Measurements from ENCODE around the gene ERN1.
"Not testable (repeated sequence)": the region's sequence is repeated elsewhere in the genome, so short reads cannot be mapped to it uniquely, and the experiment has no call there.

The ERN1 gene

DNA sequence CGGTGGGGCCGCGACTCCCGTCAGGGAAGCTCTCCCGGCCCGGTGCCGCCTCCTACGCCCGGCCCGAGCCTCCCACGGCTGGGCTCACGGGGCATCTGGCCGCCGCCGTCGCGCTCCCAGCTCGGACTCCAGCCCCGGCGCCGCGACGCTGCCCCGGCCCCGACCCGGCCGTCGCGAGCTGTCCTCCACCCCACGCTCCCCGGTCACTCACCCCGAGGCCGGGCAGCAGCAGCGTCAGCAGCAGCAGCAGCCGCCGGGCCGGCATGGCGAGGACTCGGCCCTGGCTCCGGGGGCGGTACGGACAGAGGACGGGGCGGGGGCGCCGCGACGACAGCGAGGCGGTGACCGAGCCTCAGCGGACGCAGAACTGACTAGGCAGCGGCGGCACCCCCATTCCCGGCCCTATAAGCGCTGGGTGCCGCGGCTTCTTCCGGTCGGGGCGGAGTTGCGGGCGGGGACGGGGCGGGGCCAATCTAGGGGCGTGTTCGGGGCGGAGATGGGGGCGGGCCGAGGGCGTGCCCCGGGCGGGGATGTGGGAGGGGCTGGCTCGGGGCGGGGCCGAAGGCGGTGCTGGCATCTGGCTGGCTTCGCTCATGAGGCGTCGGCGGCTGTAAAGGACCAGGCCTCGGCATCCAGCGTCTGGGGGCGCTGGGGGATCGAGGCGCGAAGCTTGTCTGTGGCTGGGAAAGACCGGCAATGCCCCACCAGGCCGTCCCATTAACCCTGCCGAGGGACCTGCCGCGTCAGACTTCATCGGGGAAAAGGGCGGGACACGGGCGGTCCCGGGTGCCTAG lies at the start of gene ERN1:
Gene ERN1 (minus strand): TSS at position 380 of the 794 bp plus-strand sequence. CDS start 115 bp downstream, at position 265.
- Histone ChIP-seq H3K4me3 (ENCODE audit: low read length in 2 of 2) (peak within 1 kb of the TSS; percentile 72 to 91), H3K36me3 (ENCODE audit: control insufficient read depth in 2 of 2, insufficient read depth in 2 of 2, low read length in 2 of 2) (no peaks in the 10 kb centered on the region), H3K4me1 (ENCODE audit: control insufficient read depth in 2 of 2, insufficient read depth in 2 of 2, low read length in 2 of 2) (peaks cover 19 to 21% of the 10 kb centered on the region in 2 donors), H3K27ac (ENCODE audit: low read depth in 2 of 2, low read length in 2 of 2) (peak within 1 kb of the TSS; percentile 97 to 98), H3K9ac (ENCODE audit: low read depth in 1 of 2, low read length in 2 of 2) (peak within 1 kb of the TSS; percentile 91 to 96), H3K27me3 (ENCODE audit: control insufficient read depth in 2 of 2, insufficient read depth in 2 of 2, low read length in 2 of 2) (no peaks in the 10 kb centered on the region), H3K9me3 (ENCODE audit: control insufficient read depth in 2 of 2, low read length in 2 of 2) (no peaks in the 10 kb centered on the region)

DNA sequence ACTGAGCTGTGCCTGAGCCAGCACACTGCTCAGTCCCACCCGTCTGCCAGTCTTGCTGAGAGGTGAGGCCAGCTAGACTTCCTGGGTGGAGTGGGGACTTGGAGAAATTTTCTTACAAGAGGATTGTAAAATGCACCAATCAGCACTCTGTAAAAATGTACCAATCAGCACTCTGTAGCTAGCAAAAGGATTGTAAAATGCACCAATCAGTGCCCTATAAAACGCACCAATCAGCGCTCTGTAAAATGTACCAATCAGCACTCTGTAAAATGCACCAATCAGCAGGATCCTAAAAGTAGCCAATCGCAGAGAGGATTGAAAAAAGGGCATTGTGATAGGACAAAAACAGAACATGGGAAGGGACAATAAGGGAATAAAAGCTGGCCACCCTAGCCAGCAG lies 49.1 kb upstream of the ERN1 start:
- H3K9me3 ChIP-seq (ENCODE audit: control insufficient read depth in 2 of 2, low read length in 2 of 2); H3K4me3 ChIP-seq (ENCODE audit: low read length in 2 of 2); H3K27me3 ChIP-seq (ENCODE audit: control insufficient read depth in 2 of 2, insufficient read depth in 2 of 2, low read length in 2 of 2); H3K4me1 ChIP-seq (ENCODE audit: control insufficient read depth in 2 of 2, insufficient read depth in 2 of 2, low read length in 2 of 2); H3K27ac ChIP-seq (ENCODE audit: low read depth in 2 of 2, low read length in 2 of 2); H3K9ac ChIP-seq (ENCODE audit: low read depth in 1 of 2, low read length in 2 of 2): not testable (repeated sequence)
- H3K36me3 ChIP-seq (ENCODE audit: control insufficient read depth in 2 of 2, insufficient read depth in 2 of 2, low read length in 2 of 2) = peaks cover 7 to 17% of the 10 kb centered on the region in 2 donors

DNA sequence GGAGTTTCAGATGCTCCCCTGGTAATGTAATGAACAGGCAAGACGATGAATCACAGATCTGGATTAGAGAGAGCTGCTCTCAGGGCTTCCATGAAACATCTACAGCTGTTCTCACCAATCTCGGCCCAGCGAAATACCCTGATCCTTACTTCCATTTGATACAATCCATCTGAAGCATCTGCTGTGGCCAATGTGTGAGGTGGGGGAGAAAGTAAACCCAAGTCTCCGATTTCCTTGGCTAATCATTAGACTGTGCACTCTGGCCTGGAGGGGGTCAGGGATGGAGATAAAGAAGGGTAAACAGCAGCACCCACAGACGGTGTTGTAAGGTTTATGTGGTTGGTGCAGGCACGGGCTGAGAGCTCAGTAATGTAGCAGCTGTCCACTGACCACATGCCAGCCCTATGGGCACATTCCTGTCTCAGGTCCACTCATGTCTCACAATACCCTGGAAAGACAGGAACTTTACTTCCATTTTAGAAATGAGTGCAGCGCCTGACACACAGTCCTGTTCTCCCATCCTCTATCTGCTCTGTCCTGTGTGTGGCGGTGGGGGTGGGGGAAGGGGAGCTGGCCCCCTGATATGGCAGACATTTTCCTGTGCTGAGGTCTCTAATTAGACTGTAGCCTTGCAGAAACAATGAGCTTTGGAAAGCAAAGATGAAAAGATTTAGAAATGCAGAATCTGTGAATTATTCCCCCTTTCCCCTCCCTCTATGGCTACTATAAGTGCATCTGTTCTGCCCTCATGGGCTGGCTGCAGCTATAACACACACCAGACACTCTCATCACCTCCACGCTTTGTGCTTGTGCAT lies 48.3 kb upstream of the ERN1 start:
- H3K9ac ChIP-seq (ENCODE audit: low read depth in 1 of 2, low read length in 2 of 2) = no peak overlapping the region
- H3K27ac ChIP-seq (ENCODE audit: low read depth in 2 of 2, low read length in 2 of 2) = no peak overlapping the region
- no peaks in the 10 kb centered on the region for H3K4me1 ChIP-seq (ENCODE audit: control insufficient read depth in 2 of 2, insufficient read depth in 2 of 2, low read length in 2 of 2)
- H3K4me3 ChIP-seq (ENCODE audit: low read length in 2 of 2) = no peak overlapping the region
- H3K36me3 ChIP-seq (ENCODE audit: control insufficient read depth in 2 of 2, insufficient read depth in 2 of 2, low read length in 2 of 2) = peaks cover 7 to 19% of the 10 kb centered on the region in 2 donors
- H3K9me3 ChIP-seq (ENCODE audit: control insufficient read depth in 2 of 2, low read length in 2 of 2) = no peaks in the 10 kb centered on the region
- no peaks in the 10 kb centered on the region for H3K27me3 ChIP-seq (ENCODE audit: control insufficient read depth in 2 of 2, insufficient read depth in 2 of 2, low read length in 2 of 2)

DNA sequence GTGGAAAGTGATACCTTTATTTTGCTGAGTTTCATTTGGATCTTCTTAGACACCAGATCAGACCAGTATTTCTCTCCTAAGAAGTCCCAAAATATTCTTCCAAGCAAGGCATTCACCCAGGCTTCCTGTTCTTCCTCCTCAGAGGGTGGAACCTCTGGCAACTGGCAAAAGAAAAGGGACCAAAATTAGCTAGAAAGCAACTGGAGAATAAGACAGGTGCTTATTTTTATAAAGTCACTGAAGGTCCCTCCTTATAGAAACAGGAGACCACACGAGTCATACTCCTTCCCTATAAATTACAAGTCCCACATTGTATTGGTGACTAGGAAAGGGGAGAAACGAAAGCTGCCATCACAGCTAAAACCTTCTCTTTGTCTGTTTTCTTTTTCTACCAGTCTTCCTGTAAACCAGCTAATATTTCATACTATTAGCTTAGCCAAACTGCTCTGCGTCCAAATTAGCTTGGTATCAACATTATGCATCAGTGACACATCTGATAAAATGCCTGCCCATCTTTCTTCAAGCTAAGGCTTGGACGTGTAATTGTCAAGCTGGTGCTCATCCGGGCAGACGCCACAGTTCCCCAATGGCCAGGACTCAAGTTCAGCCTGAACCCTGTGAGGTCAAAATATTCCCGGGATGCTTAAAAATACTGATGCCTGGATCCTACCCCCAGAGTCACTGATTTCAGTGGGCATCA lies 47.5 kb upstream of the ERN1 start:
- no peak overlapping the region for H3K27ac ChIP-seq (ENCODE audit: low read depth in 2 of 2, low read length in 2 of 2)
- no peak overlapping the region for H3K9ac ChIP-seq (ENCODE audit: low read depth in 1 of 2, low read length in 2 of 2)
- H3K27me3 ChIP-seq (ENCODE audit: control insufficient read depth in 2 of 2, insufficient read depth in 2 of 2, low read length in 2 of 2) = no peaks in the 10 kb centered on the region
- H3K9me3 ChIP-seq (ENCODE audit: control insufficient read depth in 2 of 2, low read length in 2 of 2) = no peaks in the 10 kb centered on the region
- H3K4me1 ChIP-seq (ENCODE audit: control insufficient read depth in 2 of 2, insufficient read depth in 2 of 2, low read length in 2 of 2) = no peaks in the 10 kb centered on the region
- H3K4me3 ChIP-seq (ENCODE audit: low read length in 2 of 2) = no peak overlapping the region
- H3K36me3 ChIP-seq (ENCODE audit: control insufficient read depth in 2 of 2, insufficient read depth in 2 of 2, low read length in 2 of 2) = peaks cover 7 to 20% of the 10 kb centered on the region in 2 donors

DNA sequence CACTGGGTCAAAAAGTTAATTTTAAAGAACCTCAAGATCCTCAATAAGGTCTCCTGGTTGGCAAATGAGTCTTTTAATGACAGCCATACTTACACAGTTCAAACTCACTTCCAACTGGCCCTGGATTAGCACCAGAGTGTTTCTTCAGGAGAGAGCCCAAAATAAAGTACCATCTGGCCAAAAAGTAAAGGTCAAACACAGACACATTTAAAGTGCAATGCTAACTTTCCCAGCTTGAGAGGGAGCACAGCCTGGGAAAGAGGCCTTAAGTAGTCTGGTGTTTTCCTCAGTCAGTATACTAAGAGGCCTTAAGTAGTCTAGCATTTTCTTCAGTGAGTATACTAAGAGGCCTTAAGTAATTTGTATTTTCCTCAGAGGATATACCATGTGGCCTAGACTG lies 46.6 kb upstream of the ERN1 start:
- Histone ChIP-seq H3K36me3 (ENCODE audit: control insufficient read depth in 2 of 2, insufficient read depth in 2 of 2, low read length in 2 of 2) (peaks cover 7 to 23% of the 10 kb centered on the region in 2 donors), H3K4me1 (ENCODE audit: control insufficient read depth in 2 of 2, insufficient read depth in 2 of 2, low read length in 2 of 2) (no peaks in the 10 kb centered on the region)

DNA sequence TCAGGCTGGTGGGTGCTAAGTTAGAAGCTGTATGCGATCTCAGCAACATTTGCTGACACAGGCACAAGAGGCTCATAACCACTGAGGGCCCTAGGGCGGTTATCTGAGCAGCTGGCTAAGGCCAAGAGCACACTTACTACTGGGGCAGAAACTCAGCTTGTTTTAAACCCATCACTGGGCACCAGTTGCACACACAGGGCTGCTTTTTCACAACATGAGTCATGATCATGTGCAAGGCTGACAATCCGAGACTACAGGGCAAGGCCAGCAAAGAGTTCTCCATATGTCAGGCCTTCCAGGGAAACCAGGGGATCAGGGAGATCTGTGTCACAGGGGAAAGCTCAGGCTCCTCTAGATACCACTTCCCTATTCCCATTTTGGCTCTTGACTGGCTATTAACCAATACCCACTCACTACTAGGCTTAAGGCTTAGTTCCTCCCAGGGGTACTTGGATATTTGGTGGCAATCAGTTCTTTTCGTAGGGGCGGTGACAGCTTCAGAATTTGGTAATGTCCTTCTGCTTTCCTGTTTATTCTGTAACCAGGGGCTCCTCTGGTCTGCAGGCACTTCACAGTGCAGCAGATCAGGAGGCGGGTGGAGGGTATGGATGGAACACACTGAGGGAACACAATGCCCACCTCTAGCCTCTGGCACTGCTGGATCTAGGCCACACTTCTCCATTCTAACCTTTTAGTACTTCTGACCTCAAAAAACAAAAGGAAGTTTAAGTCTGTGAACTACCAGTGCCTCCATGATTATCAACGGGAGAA lies 44.9 kb upstream of the ERN1 start:
- Histone ChIP-seq H3K4me1 (ENCODE audit: control insufficient read depth in 2 of 2, insufficient read depth in 2 of 2, low read length in 2 of 2) (no peaks in the 10 kb centered on the region), H3K27ac (ENCODE audit: low read depth in 2 of 2, low read length in 2 of 2) (peak overlapping the region in 1 of 2 donors; percentile 24), H3K9ac (ENCODE audit: low read depth in 1 of 2, low read length in 2 of 2) (no peak overlapping the region), H3K9me3 (ENCODE audit: control insufficient read depth in 2 of 2, low read length in 2 of 2) (no peaks in the 10 kb centered on the region), H3K36me3 (ENCODE audit: control insufficient read depth in 2 of 2, insufficient read depth in 2 of 2, low read length in 2 of 2) (peaks cover 11 to 37% of the 10 kb centered on the region in 2 donors), H3K4me3 (ENCODE audit: low read length in 2 of 2) (no peak overlapping the region), H3K27me3 (ENCODE audit: control insufficient read depth in 2 of 2, insufficient read depth in 2 of 2, low read length in 2 of 2) (no peaks in the 10 kb centered on the region)

More for the DNA sequence above, 46.6 kb upstream of the ERN1 start:
- Histone ChIP-seq H3K9me3 (ENCODE audit: control insufficient read depth in 2 of 2, low read length in 2 of 2) (no peaks in the 10 kb centered on the region), H3K27ac (ENCODE audit: low read depth in 2 of 2, low read length in 2 of 2) (no peak overlapping the region), H3K4me3 (ENCODE audit: low read length in 2 of 2) (no peak overlapping the region), H3K9ac (ENCODE audit: low read depth in 1 of 2, low read length in 2 of 2) (no peak overlapping the region), H3K27me3 (ENCODE audit: control insufficient read depth in 2 of 2, insufficient read depth in 2 of 2, low read length in 2 of 2) (no peaks in the 10 kb centered on the region)

DNA sequence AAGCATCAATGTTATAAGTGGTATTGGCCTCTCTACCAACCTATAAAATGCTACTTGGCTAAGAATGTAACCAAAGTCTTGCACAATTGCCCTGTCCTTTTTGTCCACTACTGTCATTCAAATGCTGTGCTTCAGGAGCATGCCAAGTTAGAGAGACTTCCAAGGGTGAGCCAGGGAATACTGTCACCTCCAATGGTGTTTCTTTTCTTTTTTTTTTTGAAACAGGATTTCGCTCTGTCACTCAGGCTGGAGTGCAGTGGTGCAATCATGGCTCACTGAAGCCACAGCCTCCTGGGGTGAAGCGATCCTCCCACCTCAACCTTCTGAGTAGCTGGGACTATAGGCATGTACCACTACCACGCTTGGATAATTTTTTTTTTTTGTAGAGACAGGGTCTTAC lies 43.7 kb upstream of the ERN1 start:
- Histone ChIP-seq H3K9ac (ENCODE audit: low read depth in 1 of 2, low read length in 2 of 2) (no peak overlapping the region), H3K36me3 (ENCODE audit: control insufficient read depth in 2 of 2, insufficient read depth in 2 of 2, low read length in 2 of 2) (peaks cover 13 to 37% of the 10 kb centered on the region in 2 donors), H3K4me1 (ENCODE audit: control insufficient read depth in 2 of 2, insufficient read depth in 2 of 2, low read length in 2 of 2) (no peaks in the 10 kb centered on the region), H3K4me3 (ENCODE audit: low read length in 2 of 2) (no peak overlapping the region), H3K27me3 (ENCODE audit: control insufficient read depth in 2 of 2, insufficient read depth in 2 of 2, low read length in 2 of 2) (no peaks in the 10 kb centered on the region), H3K9me3 (ENCODE audit: control insufficient read depth in 2 of 2, low read length in 2 of 2) (no peaks in the 10 kb centered on the region), H3K27ac (ENCODE audit: low read depth in 2 of 2, low read length in 2 of 2) (no peak overlapping the region)

DNA sequence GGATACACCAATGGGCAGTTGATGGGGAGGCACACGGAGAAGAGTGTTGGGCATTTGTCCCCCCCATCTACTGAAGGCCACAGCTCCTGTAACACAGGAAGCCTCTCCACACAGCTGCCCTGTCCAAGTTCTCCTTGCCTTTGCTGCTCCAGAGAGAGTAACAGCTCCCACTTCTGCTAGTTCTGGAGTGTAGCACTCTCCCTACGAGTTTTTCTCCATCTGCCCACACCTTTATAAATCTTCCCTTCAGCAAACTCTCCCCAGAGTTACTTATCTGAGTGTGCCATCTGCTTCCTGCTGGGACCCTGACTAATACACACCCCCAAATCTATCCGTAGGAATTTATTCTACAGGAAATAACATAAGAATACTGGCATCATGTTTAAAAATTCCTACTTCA lies 42.6 kb upstream of the ERN1 start:
- Histone ChIP-seq H3K4me3 (ENCODE audit: low read length in 2 of 2) (no peak overlapping the region), H3K9ac (ENCODE audit: low read depth in 1 of 2, low read length in 2 of 2) (no peak overlapping the region), H3K4me1 (ENCODE audit: control insufficient read depth in 2 of 2, insufficient read depth in 2 of 2, low read length in 2 of 2) (no peaks in the 10 kb centered on the region), H3K27me3 (ENCODE audit: control insufficient read depth in 2 of 2, insufficient read depth in 2 of 2, low read length in 2 of 2) (no peaks in the 10 kb centered on the region), H3K27ac (ENCODE audit: low read depth in 2 of 2, low read length in 2 of 2) (no peak overlapping the region), H3K9me3 (ENCODE audit: control insufficient read depth in 2 of 2, low read length in 2 of 2) (no peaks in the 10 kb centered on the region), H3K36me3 (ENCODE audit: control insufficient read depth in 2 of 2, insufficient read depth in 2 of 2, low read length in 2 of 2) (peaks cover 12 to 37% of the 10 kb centered on the region in 2 donors)

DNA sequence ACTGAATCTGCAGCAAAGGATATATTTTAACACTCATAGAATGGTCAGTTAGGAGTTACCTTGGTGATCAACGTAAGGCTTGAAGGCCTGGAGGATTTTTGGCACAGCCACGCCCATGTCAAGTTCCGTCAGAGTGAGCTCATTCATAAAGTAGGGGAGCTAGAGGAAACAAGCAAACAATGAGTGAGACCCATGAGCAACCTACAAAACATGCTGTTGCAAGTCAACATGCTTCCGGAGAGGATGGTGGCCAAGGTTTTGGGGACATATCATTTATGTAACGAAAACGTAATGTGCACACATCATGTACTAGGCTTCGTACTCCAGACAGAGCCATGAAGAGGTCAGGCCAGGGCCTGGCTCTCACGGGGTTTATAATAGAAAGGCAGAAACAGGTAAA lies 41.1 kb upstream of the ERN1 start:
- Histone ChIP-seq H3K9ac (ENCODE audit: low read depth in 1 of 2, low read length in 2 of 2) (no peak overlapping the region), H3K36me3 (ENCODE audit: control insufficient read depth in 2 of 2, insufficient read depth in 2 of 2, low read length in 2 of 2) (peaks cover 12 to 38% of the 10 kb centered on the region in 2 donors), H3K27ac (ENCODE audit: low read depth in 2 of 2, low read length in 2 of 2) (no peak overlapping the region), H3K27me3 (ENCODE audit: control insufficient read depth in 2 of 2, insufficient read depth in 2 of 2, low read length in 2 of 2) (no peaks in the 10 kb centered on the region), H3K4me1 (ENCODE audit: control insufficient read depth in 2 of 2, insufficient read depth in 2 of 2, low read length in 2 of 2) (no peaks in the 10 kb centered on the region), H3K4me3 (ENCODE audit: low read length in 2 of 2) (no peak overlapping the region), H3K9me3 (ENCODE audit: control insufficient read depth in 2 of 2, low read length in 2 of 2) (no peaks in the 10 kb centered on the region)
